GM21390 (cell line): Measurements from ENCODE around the gene SCGB1D1.

Experiments used
- ATAC-seq: cut with Tn5 transposase; IDR thresholded peaks from one replicate; pipeline ENCODE4 v1.9.1; 2021; ENCODE audit not compliant: unreplicated experiment

The SCGB1D1 gene

DNA sequence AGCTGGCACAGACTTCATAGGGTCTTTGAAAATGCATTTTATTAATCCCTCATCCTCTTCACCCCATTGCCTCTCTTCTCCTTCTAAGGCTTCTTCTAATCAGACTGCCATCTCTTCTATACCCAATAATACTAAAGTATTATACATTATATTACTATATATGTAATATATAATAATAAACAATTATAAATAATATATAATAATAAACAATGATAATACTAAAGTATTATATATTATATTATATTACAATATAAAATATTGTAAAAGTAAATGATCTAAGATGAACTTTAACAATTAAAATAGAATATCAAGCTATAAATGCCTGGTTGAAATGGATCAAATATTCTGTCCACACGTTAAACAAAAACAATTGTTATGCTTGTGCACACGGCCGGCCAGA, 31.5 kb downstream of the SCGB1D1 start:
- no peak for ATAC-seq

DNA sequence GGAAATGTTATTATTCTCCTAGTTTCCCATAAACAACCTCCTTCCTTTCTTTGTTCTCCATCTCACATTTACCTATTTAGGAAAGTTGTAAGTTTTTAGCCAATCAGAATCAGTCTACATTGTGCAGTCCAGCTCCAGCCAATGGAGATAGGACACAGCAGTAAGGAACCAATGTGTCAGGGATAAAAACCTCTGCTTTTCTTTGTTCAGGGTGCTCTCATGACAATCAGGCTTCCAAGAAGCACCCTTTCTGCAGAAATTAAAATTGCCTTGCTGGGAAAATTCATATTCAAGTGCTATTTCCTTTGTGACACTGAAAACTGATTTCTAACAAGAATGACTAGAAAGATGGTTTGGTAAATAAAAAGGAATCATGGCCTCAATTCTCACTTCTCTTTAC, 33.1 kb downstream of the SCGB1D1 start:
- ATAC-seq: no peak

DNA sequence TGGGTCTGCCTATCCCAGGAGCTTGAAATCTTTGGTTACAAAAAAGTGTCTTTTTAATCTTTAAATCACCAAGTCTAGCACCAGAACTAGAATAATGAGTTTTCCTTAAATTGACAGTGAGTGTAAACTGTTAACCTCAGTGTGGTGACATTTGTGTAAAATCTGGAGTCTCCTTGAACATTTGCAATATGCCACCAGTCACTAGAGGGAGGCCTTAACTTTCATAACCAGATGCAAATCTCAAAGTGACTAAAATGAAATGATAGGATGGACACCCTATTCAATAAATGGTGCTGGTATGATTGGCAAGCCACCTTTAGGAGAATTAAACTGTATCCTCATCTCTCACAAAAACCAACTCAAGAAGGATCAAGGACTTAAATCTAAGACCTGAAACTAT, 43.7 kb downstream of the SCGB1D1 start:
- ATAC-seq: no peak

DNA sequence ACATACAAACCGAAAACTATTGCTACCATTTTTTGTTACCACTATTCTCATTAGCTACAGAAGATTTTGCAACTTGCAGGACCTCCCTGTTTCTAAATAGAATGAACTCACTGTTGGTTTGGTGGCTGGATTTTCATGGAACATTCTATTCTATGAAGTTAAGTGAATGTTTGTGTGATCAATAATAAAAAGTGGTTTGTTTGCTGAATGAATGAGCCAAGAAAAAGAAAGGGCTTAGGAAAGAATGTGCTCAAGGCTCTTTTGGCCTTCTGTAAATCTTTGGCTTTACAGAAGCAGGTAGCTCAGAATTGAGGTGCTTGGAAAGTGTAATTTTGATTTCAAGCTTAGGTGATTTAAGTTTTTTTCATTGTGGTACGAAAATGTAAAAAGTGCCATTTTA, 46.2 kb downstream of the SCGB1D1 start:
- no peak for ATAC-seq

DNA sequence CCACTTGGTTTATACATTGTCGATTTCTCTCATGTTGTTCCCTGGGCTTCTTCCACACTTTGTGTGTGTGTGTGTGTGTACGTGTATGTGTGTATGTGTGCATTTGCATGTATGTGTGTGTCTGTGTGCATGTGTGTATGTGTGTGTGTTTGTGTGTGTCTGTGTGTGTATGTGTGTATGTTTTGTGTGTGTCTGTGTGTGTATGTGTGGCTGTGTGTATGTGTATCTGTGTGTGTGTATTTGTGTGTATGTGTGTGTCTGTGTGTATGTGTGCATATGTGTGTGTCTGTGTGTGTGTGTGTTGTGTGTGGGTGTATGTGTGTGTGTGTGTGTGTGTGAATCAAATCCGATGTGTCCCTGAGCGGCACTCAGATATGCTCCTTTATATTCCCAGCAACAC, 47.5 kb downstream of the SCGB1D1 start:
- no peak for ATAC-seq

DNA sequence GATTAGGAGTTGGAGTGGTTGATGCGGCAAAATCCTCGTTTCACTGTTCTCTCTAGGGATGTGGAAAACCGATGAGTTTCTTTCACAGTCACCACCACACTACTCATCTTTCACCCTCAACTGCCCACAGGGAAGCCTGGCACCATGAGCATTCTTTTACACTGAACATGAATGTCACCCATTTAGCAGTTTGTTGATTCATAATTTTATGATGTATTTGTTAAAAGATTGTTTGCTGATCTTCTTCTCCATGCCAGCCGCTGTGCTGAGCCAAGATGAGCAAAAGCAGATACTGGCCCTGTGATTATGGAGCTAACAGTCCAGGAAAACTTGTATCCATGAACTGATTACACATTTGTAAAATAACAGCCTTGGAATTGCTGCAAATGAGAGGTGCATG, 48.1 kb downstream of the SCGB1D1 start:
- ATAC-seq: no peak

DNA sequence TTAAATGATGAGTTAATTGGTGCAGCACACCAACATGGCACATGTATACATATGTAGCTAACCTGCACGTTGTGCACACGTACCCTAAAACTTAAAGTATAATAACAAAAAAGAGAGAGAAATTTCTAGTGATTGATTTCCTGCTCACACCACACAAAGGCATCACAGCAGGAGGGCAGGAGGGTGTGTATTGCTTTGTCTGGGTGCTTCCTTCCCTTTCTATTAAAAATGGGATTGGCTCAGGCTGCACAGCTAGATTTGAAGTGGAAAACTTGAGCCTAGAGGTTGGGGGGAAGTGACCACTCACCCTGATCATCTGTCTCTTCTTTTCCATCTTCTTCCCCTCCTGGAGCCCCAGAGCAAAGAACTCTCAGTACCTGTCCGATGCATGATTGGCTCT, 51.1 kb downstream of the SCGB1D1 start:
- no peak for ATAC-seq

DNA sequence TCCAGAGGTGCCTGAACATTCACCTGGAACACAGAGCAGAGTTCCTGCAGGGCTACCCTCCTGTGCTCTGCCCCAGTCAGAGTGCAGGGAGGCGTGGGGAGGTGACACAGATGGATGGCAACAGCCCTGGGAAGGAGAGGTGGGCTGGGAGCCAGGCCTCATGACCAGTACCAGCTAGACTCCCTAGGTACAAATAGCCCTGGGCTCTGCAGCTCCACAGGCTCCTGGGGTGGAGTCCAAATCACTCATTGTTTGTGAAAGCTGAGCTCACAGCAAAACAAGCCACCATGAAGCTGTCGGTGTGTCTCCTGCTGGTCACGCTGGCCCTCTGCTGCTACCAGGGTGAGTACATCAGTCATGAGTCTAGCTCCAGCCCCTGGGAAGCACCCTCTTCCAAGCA, 52.0 kb downstream of the SCGB1D1 start, which contains the start of gene SCGB1D2:
Gene SCGB1D2 (plus strand): TSS at position 219 of the 400 bp plus-strand sequence. CDS start 69 bp downstream, at position 288.
- ATAC-seq: no peak
